Measurements from ENCODE around the gene ECEL1. TPM values are rescaled to one million over a fixed set of nuclear protein-coding genes. Genes with fewer than 3 reads are reported as not detected.

The ECEL1 gene
- total and polyA plus RNA-seq, 2 donors (not counting 1 experiment from before 2014, with no cell fraction given) = 0.47 TPM; not detected in 1

GRCh38 chr2:232522623-232523401, 35.2 kb upstream of the ECEL1 start:
- peaks cover 30 to 32% of the 10 kb centered on the region in 2 donors for H3K4me1 ChIP-seq (ENCODE audit: control insufficient read depth in 2 of 2, insufficient read depth in 2 of 2, low read length in 2 of 2)
- no peak overlapping the region for H3K27ac ChIP-seq (ENCODE audit: low read length in 2 of 2)
- no peak for TF ChIP-seq CTCF (IDR thresholded peaks at IDR 0.05)
- no peak for TF ChIP-seq EZH2 (IDR thresholded peaks at IDR 0.05; ENCODE audit: borderline replicate concordance, insufficient read depth, low read depth, low read length, poor library complexity, severe bottlenecking)
- peaks cover 17% of the 10 kb centered on the region for H3K4me1 Mint-ChIP-seq
- H2AFZ ChIP-seq (ENCODE audit: insufficient read depth, low read depth, low read length, poor library complexity, severe bottlenecking) = peak overlapping the region; percentile 64
- H3K27ac Mint-ChIP-seq = peak overlapping the region; percentile 32
- H3K27me3 ChIP-seq (replicated peaks in 1 of 4; ENCODE audit: control extremely low read depth in 1 of 4, control insufficient read depth in 3 of 4, insufficient read depth in 4 of 4, low read length in 3 of 4) = peaks cover 0 to 50% (median 22%) of the 10 kb centered on the region in 4 experiments
- 25% methylated on average over 46 of the region's 46 CpGs for WGBS (ENCODE audit: insufficient coverage)
- ATAC-seq (ENCODE audit: low read depth) (no peak), DNase-seq (peak; percentile 41)
- no peaks in the 10 kb centered on the region for H3K9me3 Mint-ChIP-seq (ENCODE audit: insufficient read depth)
- H3K9ac ChIP-seq (ENCODE audit: low read length) = peak overlapping the region; percentile 51
- H3K36me3 ChIP-seq (replicated peaks in 1 of 2; ENCODE audit: control extremely low read depth in 1 of 2, control insufficient read depth in 1 of 2, extremely low read depth in 1 of 2, insufficient read depth in 2 of 2, low read length in 1 of 2) = no peaks in the 10 kb centered on the region
- H3K4me2 ChIP-seq (replicated peaks; ENCODE audit: low read depth, low read length, poor library complexity, severe bottlenecking) = peak overlapping the region; percentile 85
- peaks cover 0 to 16% (median 0%) of the 10 kb centered on the region in 3 donors for H3K9me3 ChIP-seq (ENCODE audit: control extremely low read depth in 1 of 3, control insufficient read depth in 2 of 3, insufficient read depth in 1 of 3, low read length in 2 of 3)
- ChIA-PET POLR2A (no interaction called here), CTCF (interaction anchor here (0.8 to 1.4 kb wide), 6 partner anchors 10 to 615 kb away, joined by 3 to 4 read pairs (median 3); no protein-coding TSS in a partner anchor)
- intact Hi-C loops (cut with micrococcal nuclease) = loop anchor here (5.0 kb wide), 1 partner anchor 616 kb away; no protein-coding TSS in a partner anchor
- H3K4me3 ChIP-seq (ENCODE audit: control extremely low read depth in 1 of 5, extremely low read depth in 1 of 5, insufficient read depth in 1 of 5, low read depth in 2 of 5, low read length in 4 of 5) = peak overlapping the region in 3 of 5 experiments; percentile 32 to 58 (median 43)
- peaks cover 29% of the 10 kb centered on the region for H3K27me3 Mint-ChIP-seq
- H3K4me3 Mint-ChIP-seq = peak overlapping the region; percentile 71
- no peaks in the 10 kb centered on the region for H3K79me2 ChIP-seq (ENCODE audit: control insufficient read depth, insufficient read depth, low read length)
- H4K20me1 ChIP-seq (ENCODE audit: control insufficient read depth, insufficient read depth, low read length, poor library complexity, severe bottlenecking) = no peaks in the 10 kb centered on the region

Measured in B cell (primary cell).